Astrocyte of the cerebellum (primary cell): ENCODE measurements around the gene UTY.

ENCODE experiments used
- DNase-seq: peaks from one replicate; pipeline ENCODE4 v3.0.0-alpha.2; 2011; ENCODE audit warnings: low read depth
- H3K4me3 ChIP-seq: 2 replicates; pipeline ENCODE4 v1.5.1; 2011; ENCODE audit warnings: mild to moderate bottlenecking, low read depth, low read length, moderate library complexity
- in situ Hi-C: cut with HindIII; loops from 2 replicates; pipeline ENCODE4 v1.10.0; 2017; ENCODE audit warnings: low sequenced_read_pairs
- TF ChIP-seq, protein P1 (sequence below): IDR thresholded peaks from 2 replicates; pipeline ENCODE4 v1.5.1; 2012; ENCODE audit warnings: low read length, low read depth, moderate library complexity, mild to moderate bottlenecking; ENCODE audit errors: missing control alignments

Gene UTY

DNA sequence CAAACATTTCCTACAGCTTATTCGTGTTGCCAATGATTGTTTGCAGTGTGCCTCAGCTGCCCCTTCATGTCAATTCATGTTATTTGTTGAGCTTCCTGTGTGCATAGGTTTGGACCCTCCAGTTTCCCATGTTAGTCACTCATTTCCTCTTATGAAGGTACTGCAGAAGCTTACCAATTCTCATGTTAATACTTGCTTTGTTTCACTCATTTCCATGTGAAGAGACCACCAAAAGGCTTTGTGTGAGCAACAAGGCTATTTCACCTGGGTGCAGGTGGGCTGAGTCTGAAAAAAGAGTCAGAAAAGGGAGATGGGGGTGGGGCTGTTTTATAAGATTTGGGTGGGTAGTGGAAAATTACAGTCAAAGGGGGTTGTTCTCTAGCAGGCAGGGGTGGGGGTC is 274.6 kb downstream of the UTY start:
- TF ChIP-seq, protein P1, sequence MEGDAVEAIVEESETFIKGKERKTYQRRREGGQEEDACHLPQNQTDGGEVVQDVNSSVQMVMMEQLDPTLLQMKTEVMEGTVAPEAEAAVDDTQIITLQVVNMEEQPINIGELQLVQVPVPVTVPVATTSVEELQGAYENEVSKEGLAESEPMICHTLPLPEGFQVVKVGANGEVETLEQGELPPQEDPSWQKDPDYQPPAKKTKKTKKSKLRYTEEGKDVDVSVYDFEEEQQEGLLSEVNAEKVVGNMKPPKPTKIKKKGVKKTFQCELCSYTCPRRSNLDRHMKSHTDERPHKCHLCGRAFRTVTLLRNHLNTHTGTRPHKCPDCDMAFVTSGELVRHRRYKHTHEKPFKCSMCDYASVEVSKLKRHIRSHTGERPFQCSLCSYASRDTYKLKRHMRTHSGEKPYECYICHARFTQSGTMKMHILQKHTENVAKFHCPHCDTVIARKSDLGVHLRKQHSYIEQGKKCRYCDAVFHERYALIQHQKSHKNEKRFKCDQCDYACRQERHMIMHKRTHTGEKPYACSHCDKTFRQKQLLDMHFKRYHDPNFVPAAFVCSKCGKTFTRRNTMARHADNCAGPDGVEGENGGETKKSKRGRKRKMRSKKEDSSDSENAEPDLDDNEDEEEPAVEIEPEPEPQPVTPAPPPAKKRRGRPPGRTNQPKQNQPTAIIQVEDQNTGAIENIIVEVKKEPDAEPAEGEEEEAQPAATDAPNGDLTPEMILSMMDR = no peak
- no peak overlapping the region for H3K4me3 ChIP-seq
- in situ Hi-C loops = no loop called here
- DNase-seq = no peak
